Endothelial cell (in vitro differentiated cells): ENCODE results near the gene CREB3L1. TPM values are rescaled to one million over a fixed set of nuclear protein-coding genes. Genes with fewer than 3 reads are reported as not detected.

Source experiments
- DNase-seq: peaks from one replicate; pipeline ENCODE4 v3.0.0; 2021; ENCODE audit warnings: low spot score
- H3K27ac Mint-ChIP-seq: one replicate; pipeline ENCODE4 v1.8.0; 2021; ENCODE audit warnings: mixed read lengths, inconsistent platforms; ENCODE audit not compliant: unreplicated experiment
- H3K27me3 Mint-ChIP-seq: one replicate; pipeline ENCODE4 v1.8.0; 2021; ENCODE audit warnings: mild to moderate bottlenecking, moderate library complexity, mixed read lengths, inconsistent platforms; ENCODE audit not compliant: unreplicated experiment
- H3K36me3 Mint-ChIP-seq: one replicate; pipeline ENCODE4 v1.8.0; 2021; ENCODE audit warnings: mild to moderate bottlenecking, low read depth, mixed read lengths, inconsistent platforms; ENCODE audit not compliant: unreplicated experiment
- H3K4me1 Mint-ChIP-seq: one replicate; pipeline ENCODE4 v1.8.0; 2021; ENCODE audit warnings: mild to moderate bottlenecking, mixed read lengths, inconsistent platforms; ENCODE audit not compliant: unreplicated experiment
- H3K4me3 Mint-ChIP-seq: one replicate; pipeline ENCODE4 v1.8.0; 2021; ENCODE audit warnings: mild to moderate bottlenecking, mixed read lengths, inconsistent platforms; ENCODE audit not compliant: unreplicated experiment
- H3K9me3 Mint-ChIP-seq: one replicate; pipeline ENCODE4 v1.8.0; 2021; ENCODE audit warnings: mixed read lengths, inconsistent platforms; ENCODE audit not compliant: unreplicated experiment
- CTCF ChIP-seq: fragments of 200-600 bp; sonication (generic); IDR thresholded peaks from one replicate; pipeline ENCODE4 v1.5.0; 2021; ENCODE audit warnings: antibody characterized with exemption; ENCODE audit not compliant: unreplicated experiment
- total RNA-seq: library from RNA; stranded (reverse); fragmentation: NEBNext Ultra II Directional; extraction: Animal tissue kit (Norgen Biotek cat#: 25700); gene quantifications from one replicate; pipeline ENCODE4 v1.2.1, GENCODE V29; 2021; ENCODE audit not compliant: unreplicated experiment

CREB3L1 gene
- total RNA-seq, 1 donor from 2014 or later = 21.6 TPM

- no peak for TF ChIP-seq CTCF
- no peaks in the 10 kb centered on the region for H3K9me3 Mint-ChIP-seq
- DNase-seq = no peak
- no peaks in the 10 kb centered on the region for H3K36me3 Mint-ChIP-seq
- H3K27me3 Mint-ChIP-seq = peaks cover 19% of the 10 kb centered on the region
- H3K27ac Mint-ChIP-seq = no peak overlapping the region
- H3K4me1 Mint-ChIP-seq = peaks cover 28% of the 10 kb centered on the region
- H3K4me3 Mint-ChIP-seq = no peak overlapping the region
Measured at GRCh38 chr11:46239801-46240061, 37.7 kb upstream of the CREB3L1 start.

GRCh38 chr11:46240371-46240770 lies 37.1 kb upstream of the CREB3L1 start:
- Mint-ChIP-seq H3K9me3 (no peaks in the 10 kb centered on the region), H3K36me3 (no peaks in the 10 kb centered on the region), H3K27ac (no peak overlapping the region), H3K27me3 (peaks cover 19% of the 10 kb centered on the region), H3K4me1 (peaks cover 28% of the 10 kb centered on the region), H3K4me3 (no peak overlapping the region)
- DNase-seq = no peak
- TF ChIP-seq CTCF = no peak

GRCh38 chr11:46240861-46241260 lies 36.6 kb upstream of the CREB3L1 start:
- no peaks in the 10 kb centered on the region for H3K36me3 Mint-ChIP-seq
- DNase-seq = no peak
- no peak overlapping the region for H3K27ac Mint-ChIP-seq
- no peaks in the 10 kb centered on the region for H3K9me3 Mint-ChIP-seq
- H3K4me3 Mint-ChIP-seq = no peak overlapping the region
- peaks cover 28% of the 10 kb centered on the region for H3K4me1 Mint-ChIP-seq
- no peak for TF ChIP-seq CTCF
- peaks cover 19% of the 10 kb centered on the region for H3K27me3 Mint-ChIP-seq

GRCh38 chr11:46242041-46242951 lies 35.2 kb upstream of the CREB3L1 start:
- Mint-ChIP-seq H3K27ac (peak overlapping the region; percentile 90), H3K9me3 (no peaks in the 10 kb centered on the region), H3K4me3 (peak overlapping the region; percentile 93), H3K27me3 (peaks cover 17% of the 10 kb centered on the region), H3K4me1 (peaks cover 20% of the 10 kb centered on the region), H3K36me3 (no peaks in the 10 kb centered on the region)
- DNase-seq = no peak
- TF ChIP-seq CTCF = no peak
